GM12875 (cell line): Measurements from ENCODE around the gene VEGFA.

ENCODE experiments used
- H3K4me3 ChIP-seq: one replicate; pipeline ENCODE4 v1.5.1; 2011; ENCODE audit warnings: low read depth, low read length, control low read depth
- CTCF ChIP-seq: IDR thresholded peaks from 2 replicates; pipeline ENCODE4 v1.5.1; 2011; ENCODE audit warnings: low read depth, mild to moderate bottlenecking, control low read depth, inconsistent platforms, low read length, moderate library complexity, borderline replicate concordance; ENCODE audit not compliant: insufficient read depth

VEGFA gene

GRCh38 chr6:43768983-43769525 lies 957 bp upstream of the VEGFA start:
- no peak for TF ChIP-seq CTCF
- no peak overlapping the region for H3K4me3 ChIP-seq

GRCh38 chr6:43770372-43771209 lies 580 bp downstream of the VEGFA start:
- TF ChIP-seq CTCF: no peak
- H3K4me3 ChIP-seq: peak overlapping the region; percentile 72

- H3K4me3 ChIP-seq: peak overlapping the region; percentile 72
- TF ChIP-seq CTCF: 0 out of 2 replicates have a peak, but pooled peaks have one; percentile 8
These were observed 1.3 kb downstream of the VEGFA start for GRCh38 chr6:43771210-43771857.

- TF ChIP-seq CTCF: no peak
- H3K4me3 ChIP-seq: peak overlapping the region; percentile 72
These were observed 2.1 kb downstream of the VEGFA start for GRCh38 chr6:43771858-43772680.

GRCh38 chr6:43772681-43773049 lies 2.7 kb downstream of the VEGFA start:
- TF ChIP-seq CTCF: no peak

GRCh38 chr6:43773050-43773979 lies 3.3 kb downstream of the VEGFA start:
- TF ChIP-seq CTCF: peak; percentile 89
- no peak overlapping the region for H3K4me3 ChIP-seq

More at GRCh38 chr6:43772681-43773049, 2.7 kb downstream of the VEGFA start:
- peak overlapping the region; percentile 72 for H3K4me3 ChIP-seq
